Karpas-422 (cell line): ENCODE results near the gene NDC80. TPM values are rescaled to one million over a fixed set of nuclear protein-coding genes. Genes with fewer than 3 reads are reported as not detected.

Experiments used
- DNase-seq: peaks from one replicate; pipeline ENCODE4 v3.0.0-alpha.2; 2015
- H2AFZ ChIP-seq: fragments of 200-600 bp; sonication (generic); 2 replicates; pipeline ENCODE4 v1.6.1; 2014; ENCODE audit warnings: antibody characterized with exemption, low read length, mixed read lengths
- H3K27ac ChIP-seq: fragments of 200-600 bp; sonication (generic); 2 replicates; pipeline ENCODE4 v1.5.1; 2014; ENCODE audit warnings: mild to moderate bottlenecking, low read length, moderate library complexity
- H3K27me3 ChIP-seq: fragments of 200-600 bp; sonication (generic); 2 replicates; pipeline ENCODE4 v1.6.1; 2014; ENCODE audit warnings: low read length, mixed read lengths
- H3K36me3 ChIP-seq: fragments of 200-600 bp; sonication (generic); 2 replicates; pipeline ENCODE4 v1.6.1; 2014; ENCODE audit warnings: low read length, mixed read lengths; ENCODE audit not compliant: insufficient read depth
- H3K4me1 ChIP-seq: fragments of 200-600 bp; sonication (generic); 2 replicates; pipeline ENCODE4 v1.6.1; 2014; ENCODE audit warnings: mild to moderate bottlenecking, low read length, mixed read lengths
- H3K4me2 ChIP-seq: fragments of 200-600 bp; sonication (generic); 2 replicates; pipeline ENCODE4 v1.6.1; 2014; ENCODE audit warnings: low read length, low read depth, mild to moderate bottlenecking; ENCODE audit not compliant: poor library complexity, severe bottlenecking
- H3K4me3 ChIP-seq: fragments of 200-600 bp; sonication (generic); 2 replicates; pipeline ENCODE4 v1.5.1; 2014; ENCODE audit warnings: mild to moderate bottlenecking, antibody characterized with exemption, low read length, mixed read lengths
- H3K79me2 ChIP-seq: fragments of 200-600 bp; sonication (generic); 2 replicates; pipeline ENCODE4 v1.6.1; 2014; ENCODE audit warnings: mild to moderate bottlenecking, low read length, mixed read lengths
- H3K9ac ChIP-seq: fragments of 200-600 bp; sonication (generic); 2 replicates; pipeline ENCODE4 v1.6.0; 2014; ENCODE audit warnings: low read length
- H3K9me2 ChIP-seq: fragments of 200-600 bp; sonication (generic), shearing (Covaris generic); replicated peaks from 2 replicates; pipeline ENCODE4 v1.6.0; 2014; ENCODE audit warnings: mild to moderate bottlenecking, low read length, moderate library complexity; ENCODE audit not compliant: insufficient read depth
- H3K9me3 ChIP-seq: fragments of 300-700, 200-600 bp; sonication (generic); 2 replicates; pipeline ENCODE4 v1.6.1; 2014; ENCODE audit warnings: low read length, mixed read lengths
- H4K20me1 ChIP-seq: fragments of 200-600 bp; sonication (generic); 2 replicates; pipeline ENCODE4 v1.6.1; 2014; ENCODE audit warnings: mild to moderate bottlenecking, antibody characterized with exemption, low read length, low read depth; ENCODE audit not compliant: insufficient read depth
- total RNA-seq: library from RNA; depleted of rRNA; stranded (reverse); fragments of >200 nt; shearing (Covaris generic); gene quantifications from 2 replicates; pipeline ENCODE4 v1.2.3, GENCODE V29; 2014; ENCODE audit warnings: low replicate concordance

The NDC80 gene
- total RNA-seq, 1 experiment from 2014 or later: 48.5 TPM

GRCh38 chr18:2587788-2588187, 16.4 kb downstream of the NDC80 start:
- no peak overlapping the region for H3K9ac ChIP-seq
- no peaks in the 10 kb centered on the region for H3K27me3 ChIP-seq
- H4K20me1 ChIP-seq: no peaks in the 10 kb centered on the region
- H2AFZ ChIP-seq: no peak overlapping the region
- DNase-seq: no peak
- H3K9me2 ChIP-seq: no peaks in the 10 kb centered on the region
- no peaks in the 10 kb centered on the region for H3K4me1 ChIP-seq
- no peak overlapping the region for H3K4me3 ChIP-seq
- no peak overlapping the region for H3K4me2 ChIP-seq
- no peak overlapping the region for H3K27ac ChIP-seq
- peaks cover 77% of the 10 kb centered on the region for H3K36me3 ChIP-seq
- no peaks in the 10 kb centered on the region for H3K9me3 ChIP-seq
- peaks cover 32% of the 10 kb centered on the region for H3K79me2 ChIP-seq

DNA sequence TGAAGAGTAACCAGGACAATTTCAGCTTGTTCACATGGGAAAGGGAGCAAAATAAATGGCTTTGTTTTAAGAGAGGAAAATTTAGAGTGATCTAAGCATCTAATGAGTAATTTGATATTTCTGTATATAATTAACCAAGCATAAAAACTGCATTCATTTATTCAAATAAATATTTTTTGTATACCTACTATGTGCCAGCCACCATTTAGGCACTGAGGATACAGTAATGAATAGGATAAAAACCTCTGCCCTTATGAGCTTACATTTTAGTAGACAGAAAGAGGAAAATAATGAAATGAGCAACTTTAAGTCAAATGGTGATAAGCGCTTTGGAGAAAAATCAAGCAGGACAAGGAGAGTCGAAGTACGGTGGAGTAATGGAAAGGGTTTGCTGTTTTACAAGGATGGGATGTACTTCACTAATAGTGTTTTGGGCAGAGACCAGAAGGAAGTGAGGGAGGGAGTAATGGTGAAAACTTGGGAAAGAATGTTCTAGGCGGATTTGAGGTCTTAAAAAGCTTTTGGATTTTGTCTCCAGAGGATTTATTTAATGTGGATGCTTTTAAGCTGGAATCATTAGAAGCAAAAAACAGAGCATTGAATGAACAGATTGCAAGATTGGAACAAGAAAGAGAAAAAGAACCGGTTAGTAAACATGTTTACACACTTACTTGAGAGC, 17.4 kb downstream of the NDC80 start:
- peaks cover 81% of the 10 kb centered on the region for H3K36me3 ChIP-seq

DNA sequence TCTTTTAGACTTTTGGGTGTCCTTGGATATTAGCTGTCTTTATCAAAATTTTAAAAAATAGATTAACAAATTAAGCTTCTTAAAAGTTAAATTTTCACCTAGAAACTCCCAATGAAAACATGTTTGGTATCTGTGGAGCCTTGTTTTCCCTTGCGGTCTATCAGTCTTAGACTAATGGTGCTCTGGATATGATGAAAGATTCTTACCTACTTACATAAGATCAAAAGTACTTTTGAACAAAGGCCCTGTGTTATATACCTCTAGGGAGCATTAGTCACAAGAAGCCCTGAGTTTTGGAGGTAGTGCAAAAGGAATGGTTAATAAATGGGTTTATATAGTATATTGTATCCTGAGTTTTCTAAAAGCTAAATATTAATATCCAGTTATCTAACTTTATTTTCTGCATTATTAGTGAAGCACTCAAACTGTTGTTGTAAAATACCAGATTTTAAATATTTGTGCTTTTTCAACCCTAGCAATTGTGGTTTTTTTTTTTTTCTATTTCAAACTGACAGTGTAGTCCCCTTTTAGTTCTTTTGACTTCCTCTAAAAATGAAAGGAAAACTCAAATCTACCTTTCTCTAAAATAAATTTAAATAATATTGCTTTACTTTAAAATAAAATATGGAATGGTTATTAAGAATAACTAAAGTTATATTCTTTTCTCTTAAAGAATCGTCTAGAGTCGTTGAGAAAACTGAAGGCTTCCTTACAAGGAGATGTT, 18.1 kb downstream of the NDC80 start:
- no peaks in the 10 kb centered on the region for H4K20me1 ChIP-seq
- H3K9ac ChIP-seq: no peak overlapping the region
- H3K79me2 ChIP-seq: peaks cover 30% of the 10 kb centered on the region
- no peak overlapping the region for H3K4me3 ChIP-seq
- no peaks in the 10 kb centered on the region for H3K27me3 ChIP-seq
- no peak overlapping the region; the same call in 1 of the 2 replicates for H3K27ac ChIP-seq
- no peak for DNase-seq
- peaks cover 85% of the 10 kb centered on the region for H3K36me3 ChIP-seq
- no peak overlapping the region for H2AFZ ChIP-seq
- H3K9me3 ChIP-seq: no peaks in the 10 kb centered on the region
- no peak overlapping the region for H3K4me2 ChIP-seq
- H3K4me1 ChIP-seq: no peaks in the 10 kb centered on the region
- H3K9me2 ChIP-seq: no peaks in the 10 kb centered on the region

More for the DNA sequence above, 17.4 kb downstream of the NDC80 start:
- H2AFZ ChIP-seq: no peak overlapping the region
- no peak overlapping the region; the same call in 1 of the 2 replicates for H3K27ac ChIP-seq
- H3K4me1 ChIP-seq: no peaks in the 10 kb centered on the region
- H4K20me1 ChIP-seq: no peaks in the 10 kb centered on the region
- H3K4me3 ChIP-seq: no peak overlapping the region
- H3K79me2 ChIP-seq: peaks cover 31% of the 10 kb centered on the region
- no peaks in the 10 kb centered on the region for H3K9me2 ChIP-seq
- no peak overlapping the region for H3K9ac ChIP-seq
- DNase-seq: no peak
- H3K27me3 ChIP-seq: no peaks in the 10 kb centered on the region
- no peaks in the 10 kb centered on the region for H3K9me3 ChIP-seq
- no peak overlapping the region for H3K4me2 ChIP-seq

GRCh38 chr18:2590303-2590702, 18.9 kb downstream of the NDC80 start:
- DNase-seq: no peak
- Histone ChIP-seq H3K4me3 (no peak overlapping the region), H4K20me1 (no peaks in the 10 kb centered on the region), H2AFZ (no peak overlapping the region), H3K27ac (no peak overlapping the region), H3K4me1 (no peaks in the 10 kb centered on the region), H3K4me2 (no peak overlapping the region), H3K9me3 (no peaks in the 10 kb centered on the region), H3K9ac (no peak overlapping the region), H3K36me3 (peaks cover 83% of the 10 kb centered on the region), H3K79me2 (peaks cover 26% of the 10 kb centered on the region), H3K9me2 (no peaks in the 10 kb centered on the region), H3K27me3 (no peaks in the 10 kb centered on the region)

DNA sequence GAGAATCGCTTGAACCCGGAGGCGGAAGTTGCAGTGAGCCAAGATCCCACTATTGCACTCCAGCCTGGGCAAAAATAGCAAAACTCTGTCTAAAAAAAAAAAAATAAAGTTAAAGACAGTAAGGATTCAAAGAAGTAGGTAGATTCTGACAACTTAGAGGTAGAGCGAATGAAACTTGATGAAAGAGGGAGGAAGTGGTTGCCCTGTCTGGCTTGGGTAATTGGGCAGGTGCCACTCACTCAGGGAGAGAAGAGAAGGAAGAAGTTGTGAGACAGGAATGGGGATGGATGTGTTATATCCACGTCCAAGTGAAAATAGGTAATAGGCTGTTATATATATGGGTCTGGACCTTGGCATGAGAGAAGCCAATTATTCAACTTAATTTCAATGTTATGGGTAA, 26.3 kb downstream of the NDC80 start:
- no peak overlapping the region for H2AFZ ChIP-seq
- no peaks in the 10 kb centered on the region for H3K9me3 ChIP-seq
- no peak for DNase-seq
- no peaks in the 10 kb centered on the region for H4K20me1 ChIP-seq
- H3K27me3 ChIP-seq: no peaks in the 10 kb centered on the region
- peaks cover 4% of the 10 kb centered on the region; the same call in 1 of the 2 replicates for H3K79me2 ChIP-seq
- H3K4me3 ChIP-seq: no peak overlapping the region
- H3K27ac ChIP-seq: no peak overlapping the region
- no peak overlapping the region for H3K4me2 ChIP-seq
- H3K36me3 ChIP-seq: peaks cover 77% of the 10 kb centered on the region
- H3K4me1 ChIP-seq: no peaks in the 10 kb centered on the region
- no peak overlapping the region for H3K9ac ChIP-seq
- H3K9me2 ChIP-seq: no peaks in the 10 kb centered on the region

GRCh38 chr18:2602844-2603243, 31.5 kb downstream of the NDC80 start:
- Histone ChIP-seq H3K79me2 (no peaks in the 10 kb centered on the region), H3K27me3 (no peaks in the 10 kb centered on the region), H3K27ac (no peak overlapping the region), H3K9me3 (no peaks in the 10 kb centered on the region), H2AFZ (no peak overlapping the region), H3K36me3 (peaks cover 77% of the 10 kb centered on the region), H3K4me1 (no peaks in the 10 kb centered on the region), H3K9ac (no peak overlapping the region), H3K9me2 (no peaks in the 10 kb centered on the region), H3K4me2 (no peak overlapping the region), H4K20me1 (no peaks in the 10 kb centered on the region), H3K4me3 (no peak overlapping the region)
- DNase-seq: no peak

DNA sequence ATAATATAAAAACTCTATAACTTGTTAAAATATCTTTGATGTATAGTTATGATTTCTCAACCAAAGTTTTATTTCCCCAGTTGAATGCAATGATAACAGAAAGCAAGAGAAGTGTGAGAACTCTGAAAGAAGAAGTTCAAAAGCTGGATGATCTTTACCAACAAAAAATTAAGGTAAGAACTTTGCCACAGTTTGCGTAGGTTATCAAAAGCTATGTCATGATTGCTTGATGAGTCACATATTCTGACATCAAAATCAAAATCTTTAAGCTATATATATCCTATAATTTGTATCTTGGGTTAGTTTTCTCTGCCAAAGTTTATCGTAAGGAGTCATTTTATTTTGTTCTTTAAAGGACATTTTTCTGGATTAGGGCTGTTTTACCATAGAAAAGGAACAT, 35.0 kb downstream of the NDC80 start:
- Histone ChIP-seq H3K79me2 (no peaks in the 10 kb centered on the region), H3K9ac (no peak overlapping the region), H3K27ac (no peak overlapping the region), H3K27me3 (no peaks in the 10 kb centered on the region), H3K4me1 (no peaks in the 10 kb centered on the region), H3K4me2 (no peak overlapping the region), H4K20me1 (no peaks in the 10 kb centered on the region), H3K9me2 (no peaks in the 10 kb centered on the region), H3K36me3 (peaks cover 61% of the 10 kb centered on the region), H2AFZ (no peak overlapping the region), H3K4me3 (no peak overlapping the region), H3K9me3 (no peaks in the 10 kb centered on the region)
- no peak for DNase-seq

DNA sequence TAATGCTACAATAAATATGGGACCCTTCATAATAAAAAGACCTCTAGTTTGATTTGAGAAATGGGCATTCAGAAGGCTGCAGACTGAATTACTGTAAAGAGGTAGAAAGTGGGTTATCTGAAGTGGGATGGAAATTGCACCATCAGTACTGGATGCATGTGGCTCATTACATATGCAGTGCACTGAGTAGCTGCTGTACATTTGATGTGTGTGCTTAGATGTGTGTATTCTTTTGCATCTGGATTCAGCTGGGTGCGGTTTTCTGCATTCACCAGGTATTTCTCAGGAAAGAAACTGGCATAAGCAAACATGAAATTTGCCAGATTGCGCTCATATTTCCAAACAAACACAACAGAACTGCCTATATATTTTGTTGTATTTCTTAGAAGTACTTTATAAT, 38.2 kb downstream of the NDC80 start:
- peaks cover 62% of the 10 kb centered on the region for H3K36me3 ChIP-seq

More for the DNA sequence above, 38.2 kb downstream of the NDC80 start:
- no peak for DNase-seq
- no peak overlapping the region for H3K9ac ChIP-seq
- no peaks in the 10 kb centered on the region for H3K27me3 ChIP-seq
- no peak overlapping the region for H3K4me3 ChIP-seq
- no peaks in the 10 kb centered on the region for H3K4me1 ChIP-seq
- H4K20me1 ChIP-seq: no peaks in the 10 kb centered on the region
- no peaks in the 10 kb centered on the region for H3K79me2 ChIP-seq
- no peak overlapping the region for H3K27ac ChIP-seq
- H2AFZ ChIP-seq: no peak overlapping the region
- no peaks in the 10 kb centered on the region for H3K9me2 ChIP-seq
- no peak overlapping the region for H3K4me2 ChIP-seq
- H3K9me3 ChIP-seq: no peaks in the 10 kb centered on the region
